MCF 10A (cell line): Measurements from ENCODE around the gene BICD1. TPM values are rescaled to one million over a fixed set of nuclear protein-coding genes. Genes with fewer than 3 reads are reported as not detected.
A peak's percentile ranks its signal among the peaks of the same experiment; 100 is the strongest.

Source experiments
- BruUV-seq: library from RNA; stranded (reverse); fragments of 400-500 nt; replicated peaks from 2 replicates; lab custom pipeline; 2021; lab: Mats Ljungman, UMichigan
- CTCF ChIA-PET: fragments of 300-600 bp; sonication (Branson Sonifier 250); formaldehyde crosslinking; extraction: SDS; loops from one replicate; lab custom pipeline; 2021; ENCODE audit warnings: antibody characterized with exemption, inconsistent platforms; lab: Yijun Ruan, JAX
- POLR2A ChIA-PET: fragments of 300-600, 350-650 bp; sonication (Branson Sonifier 250); formaldehyde crosslinking; extraction: SDS; loops from one replicate; lab custom pipeline; 2020; ENCODE audit warnings: antibody characterized with exemption, inconsistent platforms; lab: Yijun Ruan, JAX
- DNase-seq: peaks from one replicate; pipeline ENCODE4 v3.0.0-alpha.2; 2018; ENCODE audit not compliant: unreplicated experiment
- H3K27ac Mint-ChIP-seq: one replicate; pipeline ENCODE4 v1.8.0; 2022; ENCODE audit warnings: mild to moderate bottlenecking, low read depth, mixed read lengths; ENCODE audit not compliant: unreplicated experiment
- H3K27me3 Mint-ChIP-seq: one replicate; pipeline ENCODE4 v1.8.0; 2022; ENCODE audit warnings: mixed read lengths; ENCODE audit not compliant: insufficient read depth, unreplicated experiment
- H3K36me3 Mint-ChIP-seq: one replicate; pipeline ENCODE4 v1.8.0; 2022; ENCODE audit warnings: mild to moderate bottlenecking, moderate library complexity, mixed read lengths; ENCODE audit not compliant: insufficient read depth, unreplicated experiment
- H3K4me1 Mint-ChIP-seq: one replicate; pipeline ENCODE4 v1.8.0; 2022; ENCODE audit warnings: mixed read lengths; ENCODE audit not compliant: insufficient read depth, unreplicated experiment
- H3K4me3 Mint-ChIP-seq: one replicate; pipeline ENCODE4 v1.8.0; 2022; ENCODE audit warnings: mild to moderate bottlenecking, moderate library complexity, mixed read lengths; ENCODE audit not compliant: unreplicated experiment
- H3K9me3 Mint-ChIP-seq: one replicate; pipeline ENCODE4 v1.8.0; 2022; ENCODE audit warnings: mixed read lengths; ENCODE audit not compliant: unreplicated experiment
- CTCF ChIP-seq: fragments of 200-600 bp; IDR thresholded peaks from one replicate; pipeline ENCODE4 v1.8.0; 2022; ENCODE audit warnings: antibody characterized with exemption, mild to moderate bottlenecking; ENCODE audit not compliant: unreplicated experiment
- intact Hi-C: fragments of 100-400 bp; cut with micrococcal nuclease; formaldehyde crosslinking; loops from 2 replicates; pipeline ENCODE4 v1.14.1; 2022
- total RNA-seq: library from RNA; stranded (reverse); gene quantifications from 2 replicates; pipeline ENCODE4 v1.2.3, GENCODE V29; 2022

Gene BICD1
- total RNA-seq, 1 experiment from 2014 or later, result 49.3 TPM

GRCh38 chr12:32399370-32400113 is 292.9 kb downstream of the BICD1 start, which contains the start of gene FGD4:
Gene FGD4 (plus strand): TSS chr12:32399558.
- intact Hi-C loops, result loop anchor here (1.0 kb wide), 1 partner anchor 55 kb away; no protein-coding TSS in a partner anchor
- Mint-ChIP-seq H3K9me3 (no peaks in the 10 kb centered on the region), H3K27me3 (no peaks in the 10 kb centered on the region), H3K4me1 (peaks cover 19% of the 10 kb centered on the region), H3K36me3 (peaks cover 27% of the 10 kb centered on the region), H3K27ac (peak within 1 kb of the TSS; percentile 92), H3K4me3 (peak within 1 kb of the TSS; percentile 79)
- no TSS peak for BruUV-seq
- ChIA-PET CTCF (interaction anchor here (0.6 to 3.2 kb wide), 17 partner anchors 24 to 1083 kb away, joined by 3 to 15 read pairs (median 4); no protein-coding TSS in a partner anchor), POLR2A (interaction anchor here (0.7 to 4.0 kb wide), 38 partner anchors 9 to 667 kb away, joined by 3 to 63 read pairs (median 4); partner anchors contain the start of genes DNM1L and YARS2)
- peak; percentile 41 for TF ChIP-seq CTCF
- DNase-seq, result peak; percentile 96

GRCh38 chr12:32400114-32400672 is 293.5 kb downstream of the BICD1 start:
- DNase-seq, result peak; percentile 61
- no peaks in the 10 kb centered on the region for H3K27me3 Mint-ChIP-seq
- TF ChIP-seq CTCF, result no peak
- intact Hi-C loops, result loop anchor here (1.0 kb wide), 1 partner anchor 54 kb away; no protein-coding TSS in a partner anchor
- peak overlapping the region; percentile 92 for H3K27ac Mint-ChIP-seq
- H3K9me3 Mint-ChIP-seq, result no peaks in the 10 kb centered on the region
- peaks cover 32% of the 10 kb centered on the region for H3K36me3 Mint-ChIP-seq
- peaks cover 19% of the 10 kb centered on the region for H3K4me1 Mint-ChIP-seq
- BruUV-seq, result TSS peak; percentile 73
- H3K4me3 Mint-ChIP-seq, result peak overlapping the region; percentile 79
- ChIA-PET CTCF (interaction anchor here (0.6 to 3.2 kb wide), 14 partner anchors 24 to 1162 kb away, joined by 3 to 15 read pairs (median 4); no protein-coding TSS in a partner anchor), POLR2A (interaction anchor here (0.6 to 4.0 kb wide), 36 partner anchors 9 to 1075 kb away, joined by 3 to 63 read pairs (median 4); partner anchors contain the start of genes DNM1L and YARS2)

GRCh38 chr12:32400866-32401265 is 294.2 kb downstream of the BICD1 start:
- intact Hi-C loops, result loop anchor here (1.0 kb wide), 1 partner anchor 53 kb away; no protein-coding TSS in a partner anchor
- ChIA-PET CTCF (interaction anchor here (0.6 to 3.2 kb wide), 11 partner anchors 23 to 1162 kb away, joined by 3 to 15 read pairs (median 3); no protein-coding TSS in a partner anchor), POLR2A (interaction anchor here (0.5 to 4.0 kb wide), 30 partner anchors 8 to 1592 kb away, joined by 3 to 63 read pairs (median 4); partner anchors contain the start of genes DNM1L and YARS2)
- peaks cover 33% of the 10 kb centered on the region for H3K36me3 Mint-ChIP-seq
- peak overlapping the region; percentile 92 for H3K27ac Mint-ChIP-seq
- no peak for TF ChIP-seq CTCF
- DNase-seq, result no peak
- H3K4me1 Mint-ChIP-seq, result peaks cover 19% of the 10 kb centered on the region
- H3K9me3 Mint-ChIP-seq, result no peaks in the 10 kb centered on the region
- peak overlapping the region; percentile 79 for H3K4me3 Mint-ChIP-seq
- H3K27me3 Mint-ChIP-seq, result no peaks in the 10 kb centered on the region
- no TSS peak for BruUV-seq
